Stimulated activated naive CD8-positive, alpha-beta T cell treated with anti-CD3 and anti-CD28 coated beads, Interleukin-15, Interleukin-2, amounts not matched to agents 100 ng/mL and 50 ng/mL, for 24 hours (primary cell): ENCODE data around the gene FHIT.

Experiments used
- H3K27ac Mint-ChIP-seq: one replicate; pipeline ENCODE4 v1.8.0; 2021; ENCODE audit warnings: mild to moderate bottlenecking, mixed read lengths
- H3K27me3 Mint-ChIP-seq: one replicate; pipeline ENCODE4 v1.8.0; 2021; ENCODE audit warnings: mixed read lengths
- H3K36me3 Mint-ChIP-seq: one replicate; pipeline ENCODE4 v1.8.0; 2021; ENCODE audit warnings: low read depth, mixed read lengths
- H3K4me1 Mint-ChIP-seq: one replicate; pipeline ENCODE4 v1.8.0; 2021; ENCODE audit warnings: low read depth, mixed read lengths
- H3K4me3 Mint-ChIP-seq: one replicate; pipeline ENCODE4 v1.8.0; 2021; ENCODE audit warnings: mild to moderate bottlenecking, mixed read lengths
- H3K9me3 Mint-ChIP-seq: one replicate; pipeline ENCODE4 v1.8.0; 2021; ENCODE audit warnings: mixed read lengths

FHIT gene

DNA sequence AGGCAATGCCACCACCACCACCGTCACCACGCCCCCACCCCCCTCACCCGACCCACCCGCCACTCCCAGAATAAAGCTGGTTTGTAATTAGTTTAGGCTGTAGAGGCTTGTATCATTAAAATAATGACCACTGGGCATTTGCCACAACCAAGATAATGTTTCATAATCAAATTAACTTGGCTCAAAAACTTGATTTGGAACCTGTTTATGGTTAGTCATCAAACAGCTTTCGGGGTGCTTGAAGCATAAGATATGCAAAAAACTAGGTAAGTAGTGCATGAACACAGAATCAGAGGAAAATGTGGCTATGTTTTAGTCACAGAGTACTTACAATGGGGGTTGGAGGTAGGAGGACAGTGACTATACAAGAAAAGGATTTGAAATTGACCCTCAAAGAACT, 115.1 kb downstream of the FHIT start:
- H3K27ac Mint-ChIP-seq, result no peak overlapping the region
- no peaks in the 10 kb centered on the region for H3K27me3 Mint-ChIP-seq
- no peaks in the 10 kb centered on the region for H3K36me3 Mint-ChIP-seq
- no peaks in the 10 kb centered on the region for H3K4me1 Mint-ChIP-seq
- no peaks in the 10 kb centered on the region for H3K9me3 Mint-ChIP-seq
- H3K4me3 Mint-ChIP-seq, result no peak overlapping the region

DNA sequence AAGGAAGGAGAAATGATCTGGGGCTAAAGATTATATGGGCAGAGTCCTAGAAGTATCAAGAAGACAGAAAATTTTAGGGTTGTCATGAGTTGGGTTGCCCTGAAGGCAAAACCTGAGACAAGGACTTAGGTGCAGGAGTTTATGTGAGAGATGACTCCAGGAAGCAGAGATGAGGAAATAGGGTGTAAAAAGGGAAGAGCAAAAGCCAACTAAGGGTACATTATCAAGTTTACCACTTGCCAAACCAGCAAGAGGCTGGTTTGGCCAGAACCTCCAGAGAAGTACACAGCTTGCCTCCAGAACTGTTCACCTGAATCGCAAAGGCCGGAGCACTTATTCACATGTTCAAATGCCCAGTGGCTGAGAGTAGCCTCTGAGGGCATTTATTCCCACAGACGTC, 116.7 kb downstream of the FHIT start:
- H3K4me3 Mint-ChIP-seq, result no peak overlapping the region
- H3K27me3 Mint-ChIP-seq, result no peaks in the 10 kb centered on the region
- no peaks in the 10 kb centered on the region for H3K9me3 Mint-ChIP-seq
- H3K4me1 Mint-ChIP-seq, result no peaks in the 10 kb centered on the region
- H3K27ac Mint-ChIP-seq, result no peak overlapping the region
- no peaks in the 10 kb centered on the region for H3K36me3 Mint-ChIP-seq

DNA sequence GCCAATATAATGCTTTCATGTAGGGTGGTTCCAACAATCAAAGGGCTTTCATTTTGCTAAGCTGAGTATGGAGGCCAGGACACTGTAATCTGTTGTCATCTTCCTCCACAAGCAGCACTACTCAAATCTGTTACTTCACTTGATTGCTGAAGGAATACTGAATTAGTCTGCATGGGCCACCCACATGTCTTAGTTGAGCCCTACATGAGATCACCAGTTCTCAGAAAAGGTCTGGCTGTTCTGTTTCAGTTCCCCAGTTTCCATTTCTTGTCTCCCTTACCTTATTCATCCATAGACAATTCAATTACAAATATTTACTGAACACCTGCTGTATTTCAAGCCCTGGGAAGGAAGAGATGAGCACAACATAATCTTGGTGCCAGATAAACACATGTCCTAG, 119.2 kb downstream of the FHIT start:
- H3K27ac Mint-ChIP-seq, result no peak overlapping the region
- peaks cover 2% of the 10 kb centered on the region for H3K9me3 Mint-ChIP-seq
- H3K4me3 Mint-ChIP-seq, result no peak overlapping the region
- H3K4me1 Mint-ChIP-seq, result no peaks in the 10 kb centered on the region
- H3K27me3 Mint-ChIP-seq, result no peaks in the 10 kb centered on the region
- H3K36me3 Mint-ChIP-seq, result peaks cover 2% of the 10 kb centered on the region

DNA sequence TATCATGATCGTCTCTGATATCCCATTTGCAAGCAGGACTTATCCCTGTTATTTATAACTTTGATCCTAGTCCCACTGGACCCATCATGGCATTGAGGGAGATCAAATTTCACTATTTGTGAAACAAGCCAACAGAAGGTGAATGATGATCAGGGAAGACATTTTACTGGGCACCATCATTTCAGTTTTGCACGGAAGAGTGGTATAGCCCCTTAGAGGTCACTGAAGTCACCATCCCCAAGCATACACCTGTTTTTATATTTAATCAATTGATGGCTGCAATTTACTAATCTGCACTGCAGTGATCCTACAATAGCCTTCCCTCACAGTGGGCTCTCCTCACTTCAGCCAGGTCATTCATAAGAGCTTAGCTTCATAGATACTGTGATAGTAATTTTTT, 132.4 kb downstream of the FHIT start:
- Mint-ChIP-seq H3K27ac (no peak overlapping the region), H3K27me3 (no peaks in the 10 kb centered on the region), H3K4me1 (no peaks in the 10 kb centered on the region), H3K9me3 (peaks cover 9% of the 10 kb centered on the region), H3K36me3 (peaks cover 4% of the 10 kb centered on the region), H3K4me3 (no peak overlapping the region)

DNA sequence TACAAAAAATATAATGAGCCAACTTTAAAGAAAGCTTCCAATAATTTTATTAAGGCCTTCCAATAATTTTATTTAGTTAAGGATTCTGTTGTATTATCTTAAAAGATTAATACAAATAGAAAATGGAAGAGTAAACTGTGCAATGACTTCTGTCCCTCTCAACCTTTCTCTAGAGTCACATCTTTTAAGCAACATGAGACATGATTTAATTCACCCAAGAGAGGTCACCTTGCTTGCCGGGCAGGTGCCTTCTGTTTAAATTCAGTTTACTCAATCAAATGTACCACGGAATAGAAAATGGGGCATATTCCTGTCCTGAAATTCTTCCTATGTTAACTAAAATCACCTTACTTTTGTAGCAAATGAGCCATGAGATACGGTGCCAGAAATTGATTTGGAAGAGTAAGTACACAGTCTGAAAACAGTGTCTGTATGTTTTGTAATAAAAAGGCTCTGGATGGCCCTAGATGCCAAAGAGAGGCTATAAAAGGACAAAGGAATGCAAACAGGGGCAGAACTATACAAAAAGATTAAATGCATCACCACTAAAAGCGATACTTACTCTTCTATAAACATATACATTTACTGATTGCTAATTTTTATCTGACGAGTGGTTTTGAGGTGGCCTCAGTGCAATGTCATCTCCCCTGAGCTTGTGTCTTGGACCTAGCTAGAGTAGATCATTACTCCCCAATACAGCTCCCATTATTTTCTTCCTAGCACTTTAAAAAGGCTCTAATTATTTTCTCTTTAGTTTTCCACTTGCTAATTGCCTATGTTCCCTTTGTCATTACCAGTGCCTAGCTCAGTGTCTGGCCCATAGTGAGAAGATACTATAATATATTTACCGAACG, 134.0 kb downstream of the FHIT start:
- peaks cover 4% of the 10 kb centered on the region for H3K4me1 Mint-ChIP-seq
- peaks cover 4% of the 10 kb centered on the region for H3K36me3 Mint-ChIP-seq
- peaks cover 9% of the 10 kb centered on the region for H3K9me3 Mint-ChIP-seq

DNA sequence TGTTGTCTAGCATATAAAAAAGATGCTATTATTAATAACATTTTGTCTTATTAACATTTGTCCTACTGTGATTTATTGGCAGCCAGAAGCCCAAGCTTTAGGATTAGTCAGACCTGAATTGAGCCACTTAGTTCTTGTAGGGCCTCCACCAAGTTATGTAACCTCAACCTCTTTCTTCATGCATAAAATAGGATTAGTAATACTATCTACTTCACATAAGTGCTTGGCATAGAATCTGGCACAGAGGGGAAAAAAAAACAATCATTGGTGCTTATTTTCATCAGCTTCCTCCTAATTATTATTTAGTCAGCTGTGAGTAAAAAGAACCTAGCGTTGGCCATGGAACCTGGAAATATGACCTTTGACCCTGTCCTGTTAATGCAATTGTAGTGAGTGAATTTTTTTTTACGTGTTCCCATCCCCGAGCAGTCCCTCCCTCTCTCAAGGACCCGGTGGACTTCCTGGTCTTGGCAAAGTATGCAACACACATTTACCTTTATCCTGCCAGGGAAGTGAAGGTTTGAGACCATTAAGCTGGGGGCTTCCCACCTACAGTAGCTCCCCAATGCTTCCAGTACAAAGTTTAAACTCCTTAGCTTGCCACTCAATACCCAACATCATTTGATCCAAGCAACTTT, 136.8 kb downstream of the FHIT start:
- H3K4me3 Mint-ChIP-seq, result no peak overlapping the region
- H3K27ac Mint-ChIP-seq, result no peak overlapping the region
- no peaks in the 10 kb centered on the region for H3K36me3 Mint-ChIP-seq
- no peaks in the 10 kb centered on the region for H3K9me3 Mint-ChIP-seq
- peaks cover 7% of the 10 kb centered on the region for H3K4me1 Mint-ChIP-seq
- no peaks in the 10 kb centered on the region for H3K27me3 Mint-ChIP-seq

More for the DNA sequence above, 134.0 kb downstream of the FHIT start:
- no peaks in the 10 kb centered on the region for H3K27me3 Mint-ChIP-seq
- no peak overlapping the region for H3K27ac Mint-ChIP-seq
- H3K4me3 Mint-ChIP-seq, result no peak overlapping the region

DNA sequence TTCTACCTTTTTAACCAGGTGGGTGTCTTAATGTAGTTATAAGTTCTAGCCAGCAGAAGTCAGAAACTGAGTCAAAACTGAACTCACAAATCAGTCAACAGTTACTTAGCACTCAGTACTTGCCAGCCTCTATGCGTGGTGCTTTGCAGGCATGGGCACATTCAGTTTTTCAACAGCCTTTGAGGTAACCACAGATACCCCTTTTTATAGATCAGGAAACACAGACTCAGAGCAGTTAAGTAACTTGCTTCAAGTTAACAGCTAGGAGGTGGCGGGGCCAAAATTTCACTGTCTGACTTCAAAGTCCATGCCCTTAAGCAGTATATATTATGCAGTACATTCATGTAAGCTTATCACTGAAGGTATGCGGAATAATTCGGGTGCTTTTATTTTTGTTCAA, 139.4 kb downstream of the FHIT start:
- no peaks in the 10 kb centered on the region for H3K27me3 Mint-ChIP-seq
- H3K4me1 Mint-ChIP-seq, result peaks cover 7% of the 10 kb centered on the region
- peaks cover 3% of the 10 kb centered on the region for H3K9me3 Mint-ChIP-seq
- H3K27ac Mint-ChIP-seq, result no peak overlapping the region
- H3K36me3 Mint-ChIP-seq, result no peaks in the 10 kb centered on the region
- no peak overlapping the region for H3K4me3 Mint-ChIP-seq

DNA sequence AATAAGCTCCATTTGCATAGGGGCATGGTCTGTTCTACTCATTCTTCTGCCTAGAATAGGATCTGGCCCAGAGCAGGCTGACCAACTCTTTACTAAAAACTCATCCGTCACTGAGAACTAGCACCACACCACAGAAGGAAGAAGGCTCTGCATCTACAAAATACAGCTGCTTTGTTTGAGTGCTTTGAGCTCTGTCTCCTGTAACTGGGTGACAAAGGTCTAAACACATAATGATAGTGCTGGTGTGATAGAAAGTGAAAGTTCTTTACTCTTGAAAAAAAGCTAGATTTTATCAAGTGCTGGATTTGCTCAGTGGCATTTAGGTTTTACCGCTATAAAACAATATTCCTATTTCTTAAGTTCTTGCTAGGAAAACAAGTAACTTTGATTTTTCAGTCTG, 140.7 kb downstream of the FHIT start:
- H3K27me3 Mint-ChIP-seq, result no peaks in the 10 kb centered on the region
- H3K4me3 Mint-ChIP-seq, result no peak overlapping the region
- H3K9me3 Mint-ChIP-seq, result peaks cover 10% of the 10 kb centered on the region
- peaks cover 7% of the 10 kb centered on the region for H3K4me1 Mint-ChIP-seq
- H3K36me3 Mint-ChIP-seq, result no peaks in the 10 kb centered on the region
- H3K27ac Mint-ChIP-seq, result no peak overlapping the region

DNA sequence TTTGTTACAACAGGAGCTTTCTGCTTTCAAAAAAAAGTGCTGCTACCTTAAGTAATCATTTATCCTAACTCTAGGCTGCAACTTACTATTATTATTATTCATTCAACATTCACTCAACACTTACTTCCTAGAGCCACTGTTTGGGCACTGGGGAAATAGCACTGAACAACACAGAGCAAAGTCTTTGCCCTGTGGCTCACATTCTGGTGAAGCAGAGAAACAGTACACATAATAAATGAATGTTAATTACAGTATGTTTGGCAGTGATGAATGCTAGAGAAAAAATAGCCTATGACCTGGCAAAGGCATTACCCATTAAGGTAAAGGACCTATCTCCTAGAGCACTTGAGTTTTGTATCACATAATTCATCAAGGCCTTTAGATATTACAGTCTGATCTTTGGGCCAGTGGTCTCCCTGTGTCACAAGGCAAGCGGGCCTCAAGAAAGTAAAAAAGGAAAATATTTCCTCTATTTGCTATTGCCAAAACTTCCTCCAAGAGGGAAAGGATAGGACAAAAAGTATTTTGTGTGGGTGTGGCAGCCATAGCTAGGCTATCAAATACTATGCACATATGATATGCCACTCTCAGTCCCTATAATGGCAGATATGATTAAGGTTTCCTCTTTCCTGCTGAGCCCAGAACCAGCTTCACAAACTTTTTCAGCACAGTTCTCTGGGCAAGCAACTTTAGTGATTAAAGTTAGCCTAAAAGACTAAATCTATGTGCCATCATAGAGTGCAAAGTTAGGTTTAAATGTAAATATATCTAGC, 142.8 kb downstream of the FHIT start:
- H3K36me3 Mint-ChIP-seq, result no peaks in the 10 kb centered on the region
- peaks cover 21% of the 10 kb centered on the region for H3K9me3 Mint-ChIP-seq
- no peak overlapping the region for H3K27ac Mint-ChIP-seq
- no peak overlapping the region for H3K4me3 Mint-ChIP-seq
- no peaks in the 10 kb centered on the region for H3K27me3 Mint-ChIP-seq
- peaks cover 7% of the 10 kb centered on the region for H3K4me1 Mint-ChIP-seq

DNA sequence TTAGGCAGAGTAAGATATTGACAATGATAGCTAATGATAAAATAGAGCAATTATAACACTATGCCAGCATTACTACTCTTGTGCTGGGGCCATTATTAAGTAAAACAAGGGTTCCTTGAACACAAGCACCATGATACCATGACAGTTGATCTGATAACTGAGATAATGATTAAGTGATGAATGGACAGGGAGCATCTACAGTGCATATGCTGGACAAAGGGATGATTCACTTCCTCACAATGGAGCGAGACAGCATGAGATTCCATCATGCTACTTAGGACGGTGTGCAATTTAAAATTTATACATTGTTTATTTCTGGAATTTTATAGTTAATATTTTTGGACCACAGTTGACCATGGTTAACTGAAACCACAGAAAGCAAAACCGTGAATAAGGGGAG, 156.6 kb downstream of the FHIT start:
- H3K4me1 Mint-ChIP-seq, result no peaks in the 10 kb centered on the region
- no peak overlapping the region for H3K27ac Mint-ChIP-seq
- peaks cover 8% of the 10 kb centered on the region for H3K36me3 Mint-ChIP-seq
- no peak overlapping the region for H3K4me3 Mint-ChIP-seq
- H3K9me3 Mint-ChIP-seq, result peaks cover 4% of the 10 kb centered on the region
- no peaks in the 10 kb centered on the region for H3K27me3 Mint-ChIP-seq

DNA sequence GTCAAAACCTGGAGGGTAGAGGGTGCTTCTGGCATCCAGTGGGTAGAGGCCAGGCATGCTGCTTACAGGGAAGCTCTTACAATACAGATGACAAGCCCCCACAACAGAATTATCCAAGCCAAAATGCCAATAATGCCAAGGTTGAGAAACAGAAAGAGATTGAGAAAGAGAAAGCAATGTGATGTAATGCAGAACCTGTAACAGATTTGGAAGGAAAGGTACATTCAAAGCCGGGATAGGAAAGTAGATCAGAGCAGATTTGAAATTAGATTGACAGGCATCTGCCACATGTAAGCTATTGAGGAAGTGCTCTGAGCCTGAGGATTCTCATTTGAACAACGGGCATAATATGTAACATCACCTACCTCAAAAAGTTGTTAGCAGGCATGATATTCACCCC, 157.9 kb downstream of the FHIT start:
- Mint-ChIP-seq H3K27ac (no peak overlapping the region), H3K9me3 (peaks cover 4% of the 10 kb centered on the region), H3K4me1 (no peaks in the 10 kb centered on the region), H3K36me3 (peaks cover 8% of the 10 kb centered on the region), H3K4me3 (no peak overlapping the region), H3K27me3 (no peaks in the 10 kb centered on the region)

DNA sequence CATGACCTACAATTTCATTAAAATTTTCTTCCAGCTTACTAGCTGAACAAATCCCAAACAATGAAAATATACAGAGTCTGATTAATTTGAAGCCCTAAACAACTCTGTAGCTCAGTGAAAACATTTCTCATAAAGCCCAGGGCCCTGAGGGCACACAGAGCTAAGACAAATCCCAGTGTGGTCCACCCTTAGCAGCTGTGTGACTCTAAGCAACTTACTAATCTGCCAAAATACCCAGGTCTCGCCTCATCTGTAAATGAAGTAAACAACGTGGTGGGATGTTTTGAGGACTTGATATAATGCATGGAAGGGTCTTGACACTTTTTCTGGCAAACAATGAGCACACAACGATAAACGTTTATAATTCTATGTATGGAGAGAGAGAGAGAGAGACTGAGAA, 158.4 kb downstream of the FHIT start:
- no peaks in the 10 kb centered on the region for H3K4me1 Mint-ChIP-seq

DNA sequence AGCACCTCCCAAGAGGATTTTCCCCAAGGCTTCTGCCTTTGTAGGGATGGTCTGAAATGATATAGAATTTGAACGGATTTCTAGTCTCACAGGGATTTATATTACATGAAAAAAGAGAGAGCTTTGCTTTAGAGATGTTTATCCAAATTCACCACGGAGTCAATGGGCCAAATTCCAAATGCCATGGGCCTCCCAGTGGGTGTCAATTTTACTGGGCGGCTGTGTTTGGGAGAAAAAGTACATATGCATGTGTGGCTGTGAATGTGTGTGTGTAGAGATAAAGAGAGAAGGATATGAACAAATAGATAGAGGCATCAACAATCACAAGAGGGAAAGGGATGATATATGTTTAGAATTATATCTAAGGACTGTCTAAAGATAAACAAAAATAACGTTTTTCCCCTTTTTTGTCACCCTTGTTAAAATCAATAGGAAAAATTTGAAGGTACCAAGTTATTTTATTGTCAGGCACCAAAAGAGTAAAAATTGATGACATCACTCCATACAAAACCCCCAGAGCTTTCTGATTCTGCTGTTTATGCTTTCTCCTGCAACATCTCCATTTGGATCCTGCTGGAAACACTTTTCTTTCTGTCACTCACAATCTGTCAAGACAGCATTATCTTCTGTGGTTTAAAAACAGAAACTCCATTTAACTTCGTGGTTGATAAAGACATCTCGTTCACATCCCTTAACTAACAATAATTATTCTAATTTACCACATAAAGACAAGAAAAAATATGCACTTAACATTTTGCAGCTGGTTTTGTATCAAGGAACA, 160.7 kb downstream of the FHIT start:
- Mint-ChIP-seq H3K9me3 (peaks cover 4% of the 10 kb centered on the region), H3K27me3 (no peaks in the 10 kb centered on the region), H3K36me3 (peaks cover 8% of the 10 kb centered on the region), H3K4me3 (no peak overlapping the region), H3K4me1 (no peaks in the 10 kb centered on the region), H3K27ac (no peak overlapping the region)

More for the DNA sequence above, 158.4 kb downstream of the FHIT start:
- H3K9me3 Mint-ChIP-seq, result peaks cover 4% of the 10 kb centered on the region
- H3K27ac Mint-ChIP-seq, result no peak overlapping the region
- no peak overlapping the region for H3K4me3 Mint-ChIP-seq
- H3K36me3 Mint-ChIP-seq, result peaks cover 8% of the 10 kb centered on the region
- no peaks in the 10 kb centered on the region for H3K27me3 Mint-ChIP-seq

DNA sequence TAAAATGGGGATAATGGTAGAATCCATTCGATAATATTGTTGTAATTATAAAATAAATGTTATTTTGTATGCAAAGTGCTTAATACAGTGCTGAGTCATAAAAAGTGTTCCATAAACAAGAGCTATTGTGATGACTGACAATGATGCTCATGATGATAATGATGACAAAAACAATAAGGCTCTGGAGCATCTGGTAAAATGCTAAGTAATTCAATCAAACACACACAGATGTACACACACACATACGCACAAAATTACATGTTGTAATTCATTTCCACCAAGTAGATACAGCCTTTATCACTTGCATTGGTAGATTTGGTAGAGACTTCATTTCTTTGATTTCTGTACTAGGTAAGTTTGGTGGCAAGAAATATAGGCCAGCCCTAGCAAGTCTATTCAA, 163.8 kb downstream of the FHIT start:
- no peak overlapping the region for H3K27ac Mint-ChIP-seq
- no peak overlapping the region for H3K4me3 Mint-ChIP-seq
- peaks cover 8% of the 10 kb centered on the region for H3K36me3 Mint-ChIP-seq
- no peaks in the 10 kb centered on the region for H3K27me3 Mint-ChIP-seq
- H3K9me3 Mint-ChIP-seq, result peaks cover 17% of the 10 kb centered on the region
- no peaks in the 10 kb centered on the region for H3K4me1 Mint-ChIP-seq
